Astrocyte (in vitro differentiated cells and primary cell): ENCODE data around the gene DUSP15.

Experiments used
- EZH2 ChIP-seq: IDR thresholded peaks from 2 replicates; pipeline ENCODE4 v1.6.1; 2012; ENCODE audit warnings: mild to moderate bottlenecking, low read length, inconsistent platforms; ENCODE audit not compliant: insufficient read depth
- TF ChIP-seq, protein P1 (sequence below): IDR thresholded peaks from 2 replicates; pipeline ENCODE4 v1.5.1; 2011; ENCODE audit warnings: low read depth, mild to moderate bottlenecking, inconsistent platforms, low read length, moderate library complexity; ENCODE audit not compliant: insufficient read depth

DNA sequence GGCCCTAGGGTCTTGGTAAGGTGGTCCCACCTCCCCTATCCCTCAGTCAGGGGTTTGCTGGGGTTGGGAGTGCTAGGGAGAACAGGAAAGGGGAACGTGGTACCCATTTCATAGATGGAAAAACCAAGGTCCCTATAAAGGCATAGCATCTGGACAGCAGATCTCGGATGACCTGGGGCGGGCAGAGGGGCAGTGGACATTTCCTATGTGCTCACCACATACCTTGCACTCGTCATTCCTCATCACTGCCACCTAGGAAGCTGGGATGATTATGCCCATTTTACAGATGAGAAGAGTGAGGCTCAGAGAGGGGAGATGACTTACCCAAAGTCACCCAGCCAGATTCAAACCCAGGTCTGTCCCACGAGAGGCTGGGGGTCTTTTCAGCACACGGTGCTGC, 39.1 kb downstream of the DUSP15 start:
- TF ChIP-seq, protein P1, sequence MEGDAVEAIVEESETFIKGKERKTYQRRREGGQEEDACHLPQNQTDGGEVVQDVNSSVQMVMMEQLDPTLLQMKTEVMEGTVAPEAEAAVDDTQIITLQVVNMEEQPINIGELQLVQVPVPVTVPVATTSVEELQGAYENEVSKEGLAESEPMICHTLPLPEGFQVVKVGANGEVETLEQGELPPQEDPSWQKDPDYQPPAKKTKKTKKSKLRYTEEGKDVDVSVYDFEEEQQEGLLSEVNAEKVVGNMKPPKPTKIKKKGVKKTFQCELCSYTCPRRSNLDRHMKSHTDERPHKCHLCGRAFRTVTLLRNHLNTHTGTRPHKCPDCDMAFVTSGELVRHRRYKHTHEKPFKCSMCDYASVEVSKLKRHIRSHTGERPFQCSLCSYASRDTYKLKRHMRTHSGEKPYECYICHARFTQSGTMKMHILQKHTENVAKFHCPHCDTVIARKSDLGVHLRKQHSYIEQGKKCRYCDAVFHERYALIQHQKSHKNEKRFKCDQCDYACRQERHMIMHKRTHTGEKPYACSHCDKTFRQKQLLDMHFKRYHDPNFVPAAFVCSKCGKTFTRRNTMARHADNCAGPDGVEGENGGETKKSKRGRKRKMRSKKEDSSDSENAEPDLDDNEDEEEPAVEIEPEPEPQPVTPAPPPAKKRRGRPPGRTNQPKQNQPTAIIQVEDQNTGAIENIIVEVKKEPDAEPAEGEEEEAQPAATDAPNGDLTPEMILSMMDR = no peak
- no peak for TF ChIP-seq EZH2
